NCI-H2227 (cell line): ENCODE measurements around the gene MAPK14.
"Not testable (repeated sequence)": the region's sequence is repeated elsewhere in the genome, so short reads cannot be mapped to it uniquely, and the experiment has no call there.

Source experiments
- DNase-seq: peaks from one replicate; lab custom pipeline; 2025; ENCODE audit not compliant: unreplicated experiment; lab: John Stamatoyannopoulos, UW

Gene MAPK14

GRCh38 chr6:36120979-36121786 is 93.6 kb downstream of the MAPK14 start:
- no peak for DNase-seq

- DNase-seq: no peak
Measured at GRCh38 chr6:36121787-36122494, 94.3 kb downstream of the MAPK14 start.

- no peak for DNase-seq
Measured at GRCh38 chr6:36122495-36123269, 95.1 kb downstream of the MAPK14 start.

GRCh38 chr6:36123270-36124139 is 95.9 kb downstream of the MAPK14 start:
- DNase-seq: peak; percentile 89

GRCh38 chr6:36124346-36124745 is 96.7 kb downstream of the MAPK14 start:
- not testable (repeated sequence) for DNase-seq

GRCh38 chr6:36124881-36125280 is 97.3 kb downstream of the MAPK14 start:
- no peak for DNase-seq

- DNase-seq: no peak
Measured at GRCh38 chr6:36125575-36125974, 98.0 kb downstream of the MAPK14 start.

- DNase-seq: no peak
Measured at GRCh38 chr6:36126121-36126520, 98.5 kb downstream of the MAPK14 start.

- no peak for DNase-seq
Measured at GRCh38 chr6:36126553-36127458, 99.2 kb downstream of the MAPK14 start.

GRCh38 chr6:36127462-36128016 is 99.9 kb downstream of the MAPK14 start:
- DNase-seq: no peak

- DNase-seq: no peak
Measured at GRCh38 chr6:36128073-36128472, 100.5 kb downstream of the MAPK14 start.

GRCh38 chr6:36128793-36129192 is 101.2 kb downstream of the MAPK14 start:
- DNase-seq: no peak

- DNase-seq: not testable (repeated sequence)
Measured at GRCh38 chr6:36129334-36129733, 101.7 kb downstream of the MAPK14 start.

GRCh38 chr6:36129941-36130666 is 102.5 kb downstream of the MAPK14 start, which contains the start of gene MAPK13:
Gene MAPK13 (plus strand): TSS chr6:36130513. CDS start chr6:36130583, 70 bp downstream.
- DNase-seq: peak; percentile 18

GRCh38 chr6:36130667-36131510 is 103.3 kb downstream of the MAPK14 start:
- no peak for DNase-seq

- DNase-seq: peak; percentile 31
Measured at GRCh38 chr6:36131511-36132245, 104.1 kb downstream of the MAPK14 start.
